Thymus (tissue), 11 donors: Measurements from ENCODE around the gene VPS13A. TPM values are rescaled to one million over a fixed set of nuclear protein-coding genes. Genes with fewer than 3 reads are reported as not detected.
A peak's percentile ranks its signal among the peaks of the same experiment; 100 is the strongest.

Experiments
- DNase-seq, 9 donors: peaks; one replicate each; pipeline ENCODE4 v3.0.0-alpha.2; 2013; ENCODE audit warnings: low spot score in 9 of 9, low read depth in 6 of 9, missing footprints in 1 of 9
- H3K27ac ChIP-seq, 2 donors: one replicate each; pipeline ENCODE4 v1.5.1; 2013; ENCODE audit warnings: control low read depth in 1 of 2, low read depth in 1 of 2, low read length in 1 of 2, mild to moderate bottlenecking in 1 of 2, moderate library complexity in 1 of 2
- H3K27me3 ChIP-seq, 2 donors: one replicate each; pipeline ENCODE4 v1.5.1; 2013; ENCODE audit warnings: low read length in 1 of 2; ENCODE audit not compliant: control insufficient read depth in 2 of 2, insufficient read depth in 1 of 2
- H3K36me3 ChIP-seq, 2 donors: one replicate each; pipeline ENCODE4 v1.5.1; 2013; ENCODE audit warnings: low read length in 1 of 2, mild to moderate bottlenecking in 1 of 2, moderate library complexity in 1 of 2; ENCODE audit not compliant: control insufficient read depth in 2 of 2, insufficient read depth in 2 of 2
- H3K4me1 ChIP-seq, 2 donors: one replicate each; pipeline ENCODE4 v1.5.1; 2013; ENCODE audit warnings: low read length in 2 of 2; ENCODE audit not compliant: control insufficient read depth in 2 of 2, insufficient read depth in 2 of 2
- H3K4me3 ChIP-seq, 2 donors: one replicate each; pipeline ENCODE4 v1.5.1; 2013; ENCODE audit warnings: low read length in 2 of 2, control low read depth in 1 of 2, mild to moderate bottlenecking in 1 of 2
- H3K9me3 ChIP-seq, 2 donors: one replicate each; pipeline ENCODE4 v1.5.1; 2013; ENCODE audit warnings: low read length in 1 of 2, mild to moderate bottlenecking in 1 of 2; ENCODE audit not compliant: control insufficient read depth in 2 of 2, insufficient read depth in 1 of 2
- WGBS: extraction: QIAGEN DNeasy Blood & Tissue Kit; methylation state at CpG from one replicate; pipeline ENCODE4 v1.1.7; 2013; 5-methylcytosine and 5-hydroxymethylcytosine counted together
- polyA plus RNA-seq: library from polyadenylated mRNA; stranded (reverse); fragments of 200-250 nt; gene quantifications from one replicate; pipeline ENCODE4 v1.2.3, GENCODE V29; 2013
- total RNA-seq: library from RNA; stranded (reverse); fragments of 120-200 nt; gene quantifications from one replicate; pipeline ENCODE4 v1.2.4, GENCODE V29; 2013
- donor health status: healthy.

The VPS13A gene
- total and polyA plus RNA-seq, 2 donors: 21.1 to 22.8 TPM

DNA sequence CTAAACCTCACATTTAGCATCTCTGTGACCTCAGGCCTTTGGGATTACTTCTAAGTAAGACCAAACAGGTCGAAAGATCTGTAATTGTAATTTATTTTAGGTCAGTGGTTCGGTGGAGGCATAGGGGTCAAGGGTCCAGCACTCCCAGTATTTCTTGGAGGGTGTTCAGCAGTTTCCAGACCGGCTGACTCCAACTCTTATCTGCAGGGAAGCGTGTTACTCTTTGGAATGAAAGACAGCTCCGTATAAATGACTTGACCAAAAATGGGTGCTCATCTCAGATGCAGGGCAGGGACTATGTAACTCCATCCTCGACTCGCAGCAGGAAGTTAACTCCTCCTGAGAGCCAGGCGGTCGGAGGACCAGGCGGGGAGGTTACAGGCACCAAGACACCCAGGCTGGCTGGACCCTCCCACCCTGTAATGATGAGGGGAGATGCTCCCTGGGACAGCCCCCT is 620 bp upstream of the VPS13A start:
- H3K27ac ChIP-seq: peak overlapping the region in 1 of 2 donors; percentile 23
- peaks cover 4 to 7% of the 10 kb centered on the region in 2 donors for H3K4me1 ChIP-seq
- WGBS: 6% methylated on average over 10 of the region's 10 CpGs
- H3K4me3 ChIP-seq: peak overlapping the region; percentile 71 to 89
- peaks cover 0 to 7% of the 10 kb centered on the region in 2 donors for H3K27me3 ChIP-seq
- peak in 1 of 9 donors; percentile 9 for DNase-seq
- H3K9me3 ChIP-seq: no peaks in the 10 kb centered on the region
- H3K36me3 ChIP-seq: no peaks in the 10 kb centered on the region

DNA sequence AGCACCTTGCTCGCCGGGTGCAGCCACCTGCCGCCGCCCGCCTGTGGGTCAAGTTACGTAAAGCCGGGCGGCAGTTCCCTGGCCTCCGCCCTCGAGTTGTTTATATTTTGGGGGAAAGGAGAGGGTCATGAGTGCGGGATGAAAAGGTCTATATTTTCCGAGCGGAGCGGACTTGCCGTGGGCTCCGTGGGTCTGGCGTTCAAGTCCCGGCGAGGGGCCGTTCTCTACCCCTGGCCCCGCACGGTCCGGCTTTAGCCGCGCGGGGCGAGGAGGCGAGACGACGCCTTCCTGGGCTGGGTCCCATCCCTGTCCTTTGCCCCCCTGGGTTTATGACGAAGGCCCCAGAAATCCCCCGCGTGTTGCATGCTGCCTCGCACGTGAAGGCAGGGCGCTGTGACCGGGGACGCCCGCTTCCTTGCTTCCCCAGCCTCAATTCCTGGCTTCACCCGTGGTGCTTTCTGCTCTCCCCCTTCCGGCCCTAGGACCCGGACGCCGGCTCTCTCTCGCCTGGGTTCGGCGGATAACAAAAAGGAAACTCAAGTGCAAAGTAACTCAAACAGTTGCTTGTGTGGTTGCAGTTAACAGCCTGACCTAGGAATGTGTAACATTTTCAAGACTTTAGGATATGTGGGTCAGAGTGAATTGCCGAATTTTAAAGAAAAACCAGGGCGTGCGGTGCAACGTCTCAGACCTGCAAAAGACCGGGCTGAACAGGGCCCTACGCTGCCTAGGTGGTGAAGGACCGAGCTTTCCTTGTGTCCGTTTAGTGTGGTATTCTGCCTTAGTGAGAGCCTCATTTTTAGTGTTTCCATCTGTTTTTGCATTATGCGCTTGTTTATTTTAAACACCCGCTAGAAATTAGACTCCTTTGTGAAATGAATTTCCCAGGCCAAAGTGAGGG is 810 bp downstream of the VPS13A start:
- Histone ChIP-seq H3K4me1 (peaks cover 4 to 7% of the 10 kb centered on the region in 2 donors), H3K27me3 (peaks cover 0 to 7% of the 10 kb centered on the region in 2 donors), H3K4me3 (peak overlapping the region; percentile 71 to 89), H3K9me3 (no peaks in the 10 kb centered on the region), H3K27ac (peak overlapping the region; percentile 22 to 86), H3K36me3 (no peaks in the 10 kb centered on the region)
- 2% methylated on average over 57 of the region's 57 CpGs for WGBS
- peak in 8 of 9 donors; percentile 15 to 72 (median 38) for DNase-seq

DNA sequence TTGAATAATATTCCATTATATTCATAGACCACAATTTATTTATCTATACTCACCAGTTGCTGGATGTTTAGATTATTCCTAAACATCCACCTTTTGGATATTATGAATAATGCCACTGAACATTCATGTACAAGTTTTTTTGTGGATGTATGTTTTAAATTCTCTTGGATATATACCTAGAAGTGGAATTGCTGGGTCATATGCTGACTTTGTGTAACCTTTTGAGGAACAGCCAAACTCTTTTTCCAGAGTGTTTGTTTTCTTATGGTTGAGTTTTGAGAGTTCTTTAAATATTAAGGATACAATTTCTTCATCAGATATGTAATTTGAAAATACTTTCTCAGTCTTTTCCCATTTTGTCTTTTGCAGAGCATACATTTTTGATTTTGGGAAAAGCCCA is 2.7 kb downstream of the VPS13A start:
- Histone ChIP-seq H3K27me3 (peaks cover 0 to 7% of the 10 kb centered on the region in 2 donors), H3K9me3 (no peaks in the 10 kb centered on the region), H3K4me1 (peaks cover 4 to 7% of the 10 kb centered on the region in 2 donors), H3K4me3 (no peak overlapping the region), H3K36me3 (no peaks in the 10 kb centered on the region), H3K27ac (no peak overlapping the region)
- DNase-seq: no peak

DNA sequence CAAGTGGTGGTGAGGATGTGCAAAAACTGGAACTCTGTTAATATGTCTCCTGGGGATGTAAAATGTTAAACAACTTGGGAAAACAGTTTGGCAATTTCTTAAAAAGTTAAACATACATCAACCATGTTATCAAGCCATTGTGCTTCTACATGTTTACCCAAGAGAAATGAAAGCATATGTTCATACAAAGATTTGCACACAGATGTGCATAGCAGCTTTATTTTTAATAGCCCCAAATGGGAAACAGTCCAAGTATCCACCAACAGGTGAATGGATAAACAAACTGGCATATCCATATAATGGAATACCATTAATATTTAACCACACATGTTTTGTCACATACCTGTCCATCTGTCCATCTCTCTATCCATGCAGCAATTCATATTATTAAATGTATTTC is 6.2 kb downstream of the VPS13A start:
- Histone ChIP-seq H3K4me1 (peaks cover 4% of the 10 kb centered on the region in 2 donors), H3K4me3 (no peak overlapping the region), H3K27ac (no peak overlapping the region), H3K9me3 (no peaks in the 10 kb centered on the region), H3K36me3 (no peaks in the 10 kb centered on the region), H3K27me3 (no peaks in the 10 kb centered on the region)
- DNase-seq: no peak

DNA sequence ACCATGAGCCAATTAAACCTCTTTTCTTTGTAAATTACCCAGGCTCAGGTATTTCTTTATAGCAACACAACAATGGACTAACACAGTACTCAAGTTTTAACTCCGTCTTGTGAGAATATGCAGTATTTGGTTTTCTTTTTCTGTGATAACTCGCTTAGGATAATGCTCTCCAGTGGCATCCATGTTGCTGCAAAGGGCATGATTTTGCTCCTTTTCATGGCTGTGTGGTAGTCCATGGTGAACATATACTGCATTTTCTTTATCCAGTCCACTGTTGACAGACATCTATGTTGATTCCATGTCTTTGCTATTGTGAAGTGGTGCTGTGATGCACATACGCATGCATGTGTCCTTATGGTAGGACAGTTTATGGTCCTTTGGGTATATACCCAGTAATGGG is 10.9 kb downstream of the VPS13A start:
- Histone ChIP-seq H3K4me3 (no peak overlapping the region), H3K36me3 (no peaks in the 10 kb centered on the region), H3K27ac (no peak overlapping the region), H3K4me1 (no peaks in the 10 kb centered on the region), H3K9me3 (no peaks in the 10 kb centered on the region), H3K27me3 (no peaks in the 10 kb centered on the region)
- WGBS: 97% methylated on average over 3 of the region's 3 CpGs
- DNase-seq: no peak

DNA sequence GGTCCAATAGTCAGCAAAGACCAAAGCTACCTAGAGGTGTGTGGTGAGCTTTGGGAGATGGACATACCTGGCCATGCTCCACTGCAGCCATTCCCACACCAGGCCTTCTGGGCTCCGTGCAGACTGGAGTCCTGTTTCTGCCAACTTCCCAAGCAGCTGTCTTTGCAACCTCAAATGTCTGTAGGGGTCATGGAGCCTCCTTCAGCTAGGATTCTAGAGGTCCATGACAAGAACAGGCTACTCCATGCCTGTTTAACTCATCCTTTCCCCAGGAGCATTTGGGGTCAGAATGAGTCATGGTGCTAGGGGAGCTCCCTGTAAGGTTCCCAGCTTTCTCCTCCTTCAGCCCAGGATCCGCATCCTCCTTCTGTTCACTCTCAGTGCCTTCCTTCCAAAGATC is 17.1 kb downstream of the VPS13A start:
- no peak overlapping the region for H3K27ac ChIP-seq
- WGBS: 96% methylated on average over 2 of the region's 2 CpGs
- no peak for DNase-seq
- no peaks in the 10 kb centered on the region for H3K36me3 ChIP-seq
- no peaks in the 10 kb centered on the region for H3K27me3 ChIP-seq
- no peaks in the 10 kb centered on the region for H3K4me1 ChIP-seq
- H3K4me3 ChIP-seq: no peak overlapping the region
- H3K9me3 ChIP-seq: no peaks in the 10 kb centered on the region

DNA sequence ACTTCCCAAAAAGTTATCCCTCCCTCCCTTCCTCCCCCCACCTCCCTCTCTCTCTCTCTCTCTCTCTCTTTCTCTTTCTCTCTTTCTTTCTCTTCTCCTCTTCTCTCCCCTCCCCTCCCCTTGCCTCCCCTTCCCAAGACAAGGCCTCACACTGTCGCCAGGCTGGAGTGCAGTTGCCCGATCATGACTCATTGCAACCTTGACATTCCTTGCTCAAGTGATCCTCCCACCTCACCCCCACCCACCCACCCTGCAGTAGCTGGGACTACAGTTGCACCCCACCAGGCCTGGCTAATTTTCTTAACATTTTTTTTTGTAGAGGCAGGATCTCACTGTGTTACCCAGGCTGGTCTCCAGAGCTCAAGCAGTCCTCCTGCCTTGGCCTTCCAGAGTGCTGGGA is 32.8 kb downstream of the VPS13A start:
- Histone ChIP-seq H3K9me3 (no peaks in the 10 kb centered on the region), H3K36me3 (peaks cover 3 to 5% of the 10 kb centered on the region in 2 donors), H3K27me3 (no peaks in the 10 kb centered on the region), H3K27ac (no peak overlapping the region), H3K4me1 (no peaks in the 10 kb centered on the region), H3K4me3 (no peak overlapping the region)
- WGBS: 100% methylated on average over 2 of the region's 2 CpGs
- DNase-seq: no peak

DNA sequence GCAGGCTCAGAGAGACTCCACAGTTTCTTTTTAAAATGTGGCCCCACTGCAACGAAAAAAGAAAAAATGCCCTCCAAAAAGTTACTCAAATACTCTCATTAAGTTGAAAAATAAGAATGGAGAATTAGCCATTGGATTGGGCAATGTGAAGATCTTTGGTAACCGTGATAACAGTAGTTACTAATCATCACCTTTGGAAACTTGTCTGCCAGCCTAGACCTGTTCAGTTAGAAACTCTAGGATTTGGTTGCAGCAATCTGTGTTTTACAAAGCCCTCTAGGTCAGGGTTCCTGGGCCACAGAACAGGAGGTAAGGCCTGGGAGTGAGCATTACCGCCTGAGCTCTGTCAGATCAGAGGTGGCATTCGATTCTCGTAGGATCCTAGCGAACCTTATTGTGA is 34.2 kb downstream of the VPS13A start:
- Histone ChIP-seq H3K27me3 (no peaks in the 10 kb centered on the region), H3K4me1 (no peaks in the 10 kb centered on the region), H3K4me3 (no peak overlapping the region), H3K27ac (no peak overlapping the region), H3K9me3 (no peaks in the 10 kb centered on the region), H3K36me3 (peaks cover 3 to 8% of the 10 kb centered on the region in 2 donors)
- over 99% methylated on average over 6 of the region's 6 CpGs for WGBS
- no peak for DNase-seq

DNA sequence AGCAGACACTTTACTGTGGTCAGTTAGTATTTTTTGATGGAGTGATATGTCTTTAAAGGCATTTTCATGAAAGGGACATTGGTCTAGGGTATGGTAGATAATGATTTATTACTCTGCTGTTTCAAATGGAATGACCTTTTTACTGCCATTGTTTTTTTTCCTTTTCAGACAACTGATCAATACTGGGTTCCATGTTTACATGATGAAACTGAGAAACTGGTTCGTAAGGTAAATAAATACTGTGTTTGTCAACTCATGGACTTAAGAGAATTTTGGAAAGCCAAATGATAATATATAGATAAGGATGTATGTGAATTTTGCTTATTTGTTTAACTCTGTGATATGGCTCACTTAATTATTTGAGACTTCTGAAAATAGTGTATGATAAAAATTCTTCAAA is 35.5 kb downstream of the VPS13A start:
- H3K4me1 ChIP-seq: no peaks in the 10 kb centered on the region
- H3K27me3 ChIP-seq: no peaks in the 10 kb centered on the region
- no peak overlapping the region for H3K27ac ChIP-seq
- peaks cover 3 to 8% of the 10 kb centered on the region in 2 donors for H3K36me3 ChIP-seq
- H3K4me3 ChIP-seq: no peak overlapping the region
- DNase-seq: no peak
- no peaks in the 10 kb centered on the region for H3K9me3 ChIP-seq
- 99% methylated on average over 1 of the region's 1 CpG for WGBS
